Heart left ventricle (tissue), 13 donors: ENCODE results near the gene DNMT3B.

ENCODE experiments used
- POLR2A ChIP-seq, 2 donors: fragments of 450-650 bp; IDR thresholded peaks; one replicate each; pipeline ENCODE4 v1.6.1; 2017; ENCODE audit warnings: antibody characterized with exemption in 2 of 2, mild to moderate bottlenecking in 2 of 2, moderate library complexity in 2 of 2
- TF ChIP-seq, protein P1 (sequence below), 12 donors: fragments of 200-600 bp; sonication (generic) in 4 of 12; IDR thresholded peaks; one replicate each; pipeline versions ENCODE4 v1.5.0 to v1.8.0; 2018 to 2022; ENCODE audit warnings: antibody characterized with exemption in 12 of 12, mild to moderate bottlenecking in 5 of 12
- donor health status: ischemic (EF 13 %, LVEDD 7.1; RV severe dilation, severe dysfunction).
- donor health status: DM: no; HTN: yes; CAD: no.
- donor health status: DM: no; HTN: no; CAD: no.
- donor health status: ischemic (EF 25% LVEDD 6.9; RV normal size, moderate dysfunction).
- donor health status: ischemic (EF 25% LVEDD 5.7; RV mildly dilated, moderate dysfunction).
- donor health status: ischemic (EF 35%, LVEDD 5.7; RV mildly dilated, moderate dysfunction).
- donor health status: nonischemic (EF 11% LVEDD 7.7; RV severe dilation, severe dysfunction).
- donor health status: DM: yes; HTN: yes; CAD: no.
- donor health status: PGD.
- donor health status: ischemic (EF 29% LVEDD 5.4; RV normal size, mild dysfunction).
- donor health status: nonischemic (EF 23%, LVEDD 6.1; RV moderate dilation, normal function).

DNA sequence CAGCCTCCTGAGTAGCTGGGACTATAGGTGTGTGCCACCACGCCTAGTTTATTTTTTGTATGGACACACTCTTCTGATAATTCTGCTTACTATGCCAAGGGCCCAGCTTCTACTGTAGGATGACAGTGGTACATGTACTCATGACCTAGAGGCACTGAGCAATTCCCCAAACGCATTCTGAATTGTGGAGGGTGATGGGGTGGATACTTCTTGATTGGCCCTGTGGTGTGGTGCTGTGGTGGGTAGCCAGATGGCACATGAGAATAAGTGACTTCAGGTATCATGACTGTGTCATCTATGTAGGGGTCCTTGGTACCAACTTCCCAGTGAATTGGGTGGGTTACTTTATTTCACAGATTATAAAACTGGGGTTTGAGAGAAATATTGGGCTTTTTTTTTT lies 11.0 kb downstream of the DNMT3B start:
- TF ChIP-seq, protein P1, sequence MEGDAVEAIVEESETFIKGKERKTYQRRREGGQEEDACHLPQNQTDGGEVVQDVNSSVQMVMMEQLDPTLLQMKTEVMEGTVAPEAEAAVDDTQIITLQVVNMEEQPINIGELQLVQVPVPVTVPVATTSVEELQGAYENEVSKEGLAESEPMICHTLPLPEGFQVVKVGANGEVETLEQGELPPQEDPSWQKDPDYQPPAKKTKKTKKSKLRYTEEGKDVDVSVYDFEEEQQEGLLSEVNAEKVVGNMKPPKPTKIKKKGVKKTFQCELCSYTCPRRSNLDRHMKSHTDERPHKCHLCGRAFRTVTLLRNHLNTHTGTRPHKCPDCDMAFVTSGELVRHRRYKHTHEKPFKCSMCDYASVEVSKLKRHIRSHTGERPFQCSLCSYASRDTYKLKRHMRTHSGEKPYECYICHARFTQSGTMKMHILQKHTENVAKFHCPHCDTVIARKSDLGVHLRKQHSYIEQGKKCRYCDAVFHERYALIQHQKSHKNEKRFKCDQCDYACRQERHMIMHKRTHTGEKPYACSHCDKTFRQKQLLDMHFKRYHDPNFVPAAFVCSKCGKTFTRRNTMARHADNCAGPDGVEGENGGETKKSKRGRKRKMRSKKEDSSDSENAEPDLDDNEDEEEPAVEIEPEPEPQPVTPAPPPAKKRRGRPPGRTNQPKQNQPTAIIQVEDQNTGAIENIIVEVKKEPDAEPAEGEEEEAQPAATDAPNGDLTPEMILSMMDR (IDR thresholded peaks at IDR 0.05) = no peak
- no peak for TF ChIP-seq POLR2A (IDR thresholded peaks at IDR 0.05)
